ENCODE data around the gene PEPD. TPM values are rescaled to one million over a fixed set of nuclear protein-coding genes. Genes with fewer than 3 reads are reported as not detected.

PEPD gene
- total and polyA plus RNA-seq, 2 of the 4 experiments (the other 2 are of a cell fraction) = 36.7 to 88.4 TPM

- intact Hi-C loops (cut with micrococcal nuclease) (no loop called here), dilution Hi-C loops (cut with HindIII; ENCODE audit: low sequenced_read_pairs, unreplicated experiment) (no loop called here), in situ Hi-C loops (cut with MboI; ENCODE audit: low sequenced_read_pairs) (no loop called here)
- no peak overlapping the region for H2BK15ac ChIP-seq (ENCODE audit: low read depth, low read length)
- H2BK5ac ChIP-seq (ENCODE audit: low read depth, low read length, poor library complexity, severe bottlenecking) = no peak overlapping the region
- no peak overlapping the region for H3K23ac ChIP-seq (ENCODE audit: low read depth, low read length)
- no TSS peak for BruUV-seq (replicated peaks)
- H3K14ac ChIP-seq (replicated peaks; ENCODE audit: low read depth, low read length) = no peak overlapping the region
- H2AK5ac ChIP-seq (ENCODE audit: low read depth, low read length) = no peak overlapping the region
- no peak overlapping the region for H3K4me2 ChIP-seq (ENCODE audit: low read depth, low read length)
- no peak overlapping the region for H3K9ac ChIP-seq (ENCODE audit: low read depth, low read length)
- H3K9me3 ChIP-seq (ENCODE audit: control insufficient read depth, insufficient read depth, low read length) = no peaks in the 10 kb centered on the region
- ATAC-seq (ENCODE audit: low read depth) (no peak), DNase-seq (no peak)
- H3K79me1 ChIP-seq (ENCODE audit: low read depth in 1 of 2, low read length in 2 of 2) = peaks cover 20 to 70% of the 10 kb centered on the region in 2 experiments
- no peaks in the 10 kb centered on the region for H3K27me3 ChIP-seq (ENCODE audit: control insufficient read depth, insufficient read depth, low read length)
- no peak overlapping the region for H3K4me3 ChIP-seq (ENCODE audit: insufficient read depth, low read depth, low read length)
- no peak overlapping the region for H2AFZ ChIP-seq (replicated peaks; ENCODE audit: low read length, poor library complexity)
- ChIA-PET CTCF (no interaction called here), POLR2A (ENCODE audit: unreplicated experiment) (no interaction called here)
- H2BK120ac ChIP-seq (ENCODE audit: low read depth, low read length) = no peak overlapping the region
- no peak overlapping the region for H2AK9ac ChIP-seq (replicated peaks; ENCODE audit: low read depth, low read length, poor library complexity)
- H4K5ac ChIP-seq (ENCODE audit: low read depth, low read length) = no peak overlapping the region
- no peak overlapping the region for H3K4ac ChIP-seq (ENCODE audit: low read depth, low read length)
- no peak overlapping the region for H3K18ac ChIP-seq (ENCODE audit: low read depth, low read length)
- H4K20me1 ChIP-seq (ENCODE audit: insufficient read depth, low read length) = peaks cover 92% of the 10 kb centered on the region
- H4K8ac ChIP-seq (ENCODE audit: low read depth in 2 of 2, low read length in 2 of 2) = no peak overlapping the region
- H3K4me1 ChIP-seq (ENCODE audit: control insufficient read depth, insufficient read depth, low read length) = peaks cover 3% of the 10 kb centered on the region; the same call in 1 of the 2 replicates
- H3K27ac ChIP-seq (ENCODE audit: insufficient read depth, low read length) = no peak overlapping the region
- WGBS, 2 experiments (ENCODE audit: extremely low coverage in 2 of 2, insufficient read length in 1 of 2) = 95% methylated on average over 9 of the region's 15 CpGs; no CpG with 5 or more reads in 1 of the 2 experiments
- H3K9me1 ChIP-seq (ENCODE audit: insufficient read depth, low read length) = peaks cover 9% of the 10 kb centered on the region
- no peak overlapping the region for H3K56ac ChIP-seq (ENCODE audit: extremely low read depth, insufficient read depth, low read length)
- H3K36me3 ChIP-seq (ENCODE audit: control insufficient read depth, insufficient read depth, low read length) = peaks cover 22% of the 10 kb centered on the region
- H4K91ac ChIP-seq (ENCODE audit: insufficient read depth, low read depth, low read length) = no peak overlapping the region
- H2BK20ac ChIP-seq (ENCODE audit: low read depth, low read length) = no peak overlapping the region
- TF ChIP-seq CEBPB (IDR thresholded peaks at IDR 0.05; ENCODE audit: low read depth, low read length) (no peak), BHLHE40 (IDR thresholded peaks at IDR 0.05; ENCODE audit: low read depth, low read length) (no peak)
Observed at GRCh38 chr19:33386361-33386858, 135.2 kb downstream of the PEPD start.
